ENCODE data around the gene MYO7A.

DNA sequence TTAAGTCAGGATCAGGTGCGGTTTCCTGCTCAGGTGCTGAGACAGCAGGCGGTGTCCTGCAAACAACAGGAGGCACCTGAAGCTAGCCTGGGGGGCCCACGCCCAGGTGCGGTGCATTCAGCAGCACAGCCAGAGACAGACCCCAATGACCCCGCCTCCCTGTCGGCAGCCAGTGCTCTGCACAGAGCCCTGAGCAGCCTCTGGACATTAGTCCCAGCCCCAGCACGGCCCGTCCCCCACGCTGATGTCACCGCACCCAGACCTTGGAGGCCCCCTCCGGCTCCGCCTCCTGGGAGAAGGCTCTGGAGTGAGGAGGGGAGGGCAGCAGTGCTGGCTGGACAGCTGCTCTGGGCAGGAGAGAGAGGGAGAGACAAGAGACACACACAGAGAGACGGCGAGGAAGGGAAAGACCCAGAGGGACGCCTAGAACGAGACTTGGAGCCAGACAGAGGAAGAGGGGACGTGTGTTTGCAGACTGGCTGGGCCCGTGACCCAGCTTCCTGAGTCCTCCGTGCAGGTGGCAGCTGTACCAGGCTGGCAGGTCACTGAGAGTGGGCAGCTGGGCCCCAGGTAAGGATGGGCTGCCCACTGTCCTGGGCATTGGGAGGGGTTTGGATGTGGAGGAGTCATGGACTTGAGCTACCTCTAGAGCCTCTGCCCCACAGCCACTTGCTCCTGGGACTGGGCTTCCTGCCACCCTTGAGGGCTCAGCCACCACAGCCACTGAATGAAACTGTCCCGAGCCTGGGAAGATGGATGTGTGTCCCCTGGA is at the start of gene MYO7A:
- TF ChIP-seq, protein P1, sequence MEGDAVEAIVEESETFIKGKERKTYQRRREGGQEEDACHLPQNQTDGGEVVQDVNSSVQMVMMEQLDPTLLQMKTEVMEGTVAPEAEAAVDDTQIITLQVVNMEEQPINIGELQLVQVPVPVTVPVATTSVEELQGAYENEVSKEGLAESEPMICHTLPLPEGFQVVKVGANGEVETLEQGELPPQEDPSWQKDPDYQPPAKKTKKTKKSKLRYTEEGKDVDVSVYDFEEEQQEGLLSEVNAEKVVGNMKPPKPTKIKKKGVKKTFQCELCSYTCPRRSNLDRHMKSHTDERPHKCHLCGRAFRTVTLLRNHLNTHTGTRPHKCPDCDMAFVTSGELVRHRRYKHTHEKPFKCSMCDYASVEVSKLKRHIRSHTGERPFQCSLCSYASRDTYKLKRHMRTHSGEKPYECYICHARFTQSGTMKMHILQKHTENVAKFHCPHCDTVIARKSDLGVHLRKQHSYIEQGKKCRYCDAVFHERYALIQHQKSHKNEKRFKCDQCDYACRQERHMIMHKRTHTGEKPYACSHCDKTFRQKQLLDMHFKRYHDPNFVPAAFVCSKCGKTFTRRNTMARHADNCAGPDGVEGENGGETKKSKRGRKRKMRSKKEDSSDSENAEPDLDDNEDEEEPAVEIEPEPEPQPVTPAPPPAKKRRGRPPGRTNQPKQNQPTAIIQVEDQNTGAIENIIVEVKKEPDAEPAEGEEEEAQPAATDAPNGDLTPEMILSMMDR (IDR thresholded peaks at IDR 0.05) = no peak
- TF ChIP-seq POLR2AphosphoS5 (IDR thresholded peaks at IDR 0.05) (no peak), EP300 (IDR thresholded peaks at IDR 0.05) (no peak)
